GM19324 (cell line): ENCODE data around the gene WDR75.

Experiments used
- ATAC-seq: cut with Tn5 transposase; IDR thresholded peaks from one replicate; pipeline ENCODE4 v1.9.1; 2021; ENCODE audit warnings: mild to moderate bottlenecking, moderate library complexity; ENCODE audit not compliant: unreplicated experiment, low FRiP score

The WDR75 gene

GRCh38 chr2:189488008-189488310, 46.7 kb downstream of the WDR75 start:
- no peak for ATAC-seq

GRCh38 chr2:189492451-189492850, 51.2 kb downstream of the WDR75 start:
- ATAC-seq, result no peak

DNA sequence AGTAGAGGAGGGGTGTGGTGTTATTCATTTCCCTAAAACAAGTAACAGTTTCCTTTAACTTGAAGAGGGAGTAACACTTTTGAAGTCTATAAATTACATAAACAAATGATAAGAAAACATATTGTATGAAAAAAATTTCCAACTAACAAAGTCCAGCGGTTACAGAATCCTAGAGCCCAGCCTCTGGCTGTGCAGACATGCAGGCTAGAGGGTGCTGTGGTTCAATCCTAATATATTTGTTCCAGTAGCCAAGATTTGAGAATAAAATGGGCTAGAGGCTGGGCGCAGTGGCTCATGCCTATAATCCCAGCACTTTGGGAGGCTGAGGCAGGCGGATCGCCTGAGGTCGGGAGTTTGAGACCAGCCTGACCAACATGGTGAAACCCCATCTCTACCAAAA, 56.9 kb downstream of the WDR75 start:
- ATAC-seq, result no peak

DNA sequence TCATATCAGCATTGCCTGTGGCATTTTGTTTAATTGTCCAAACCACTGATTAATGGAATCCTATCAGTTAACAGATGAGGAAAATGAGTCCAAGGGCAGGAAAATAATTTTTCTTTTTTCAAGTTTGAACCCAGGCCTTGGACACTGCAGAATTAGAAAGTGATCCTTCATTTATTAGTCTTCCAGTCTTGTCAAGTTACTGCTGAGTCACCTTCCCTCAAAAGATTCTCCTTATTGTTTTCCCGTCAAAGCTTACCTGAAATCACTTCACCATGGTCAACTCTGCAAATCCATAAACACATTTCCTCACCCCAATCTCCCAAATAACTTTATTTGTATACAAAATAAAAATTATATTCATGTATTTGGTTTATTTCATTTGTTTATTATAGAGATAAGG, 57.9 kb downstream of the WDR75 start:
- ATAC-seq, result no peak

- no peak for ATAC-seq
Measured at GRCh38 chr2:189500456-189501160, 59.3 kb downstream of the WDR75 start.

DNA sequence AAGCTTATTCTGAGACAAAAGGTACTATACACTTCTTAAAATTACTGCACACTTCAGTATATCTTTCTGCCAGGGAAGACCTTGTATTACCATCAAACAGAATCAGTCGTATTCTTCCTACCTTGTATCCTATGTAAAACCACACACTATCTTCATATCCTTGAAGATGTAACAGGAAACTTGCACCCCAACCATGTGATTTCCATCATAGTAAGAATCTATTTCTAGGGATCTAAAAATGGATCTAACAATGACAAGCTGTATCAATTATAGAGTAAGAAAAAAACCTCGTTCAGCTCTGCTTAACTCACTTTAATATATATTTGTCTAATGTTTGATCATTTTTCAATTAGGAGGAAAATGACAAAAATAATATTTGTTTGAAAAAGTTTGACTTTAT, 60.2 kb downstream of the WDR75 start:
- no peak for ATAC-seq

- no peak for ATAC-seq
Measured at GRCh38 chr2:189502714-189503113, 61.4 kb downstream of the WDR75 start.

DNA sequence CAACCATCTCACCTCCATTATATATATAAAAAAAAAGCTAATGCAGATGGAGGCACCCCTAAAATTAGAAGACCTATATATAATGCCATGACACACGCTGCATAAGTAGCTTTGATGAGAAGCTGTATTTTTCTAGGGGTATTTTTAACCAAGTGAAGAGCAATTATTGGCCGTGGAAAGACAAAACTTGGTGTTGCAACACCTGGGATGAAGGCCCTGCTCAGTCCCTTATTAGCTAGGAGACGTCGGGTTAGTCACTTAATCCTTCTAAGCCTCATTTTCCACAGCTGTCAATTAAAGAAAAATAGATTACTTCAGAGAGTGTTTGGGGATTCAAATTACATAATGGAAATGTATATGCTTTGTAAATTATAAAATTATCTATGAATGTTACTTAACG, 63.0 kb downstream of the WDR75 start:
- ATAC-seq, result no peak

- no peak for ATAC-seq
Measured at GRCh38 chr2:189505492-189505891, 64.2 kb downstream of the WDR75 start.

DNA sequence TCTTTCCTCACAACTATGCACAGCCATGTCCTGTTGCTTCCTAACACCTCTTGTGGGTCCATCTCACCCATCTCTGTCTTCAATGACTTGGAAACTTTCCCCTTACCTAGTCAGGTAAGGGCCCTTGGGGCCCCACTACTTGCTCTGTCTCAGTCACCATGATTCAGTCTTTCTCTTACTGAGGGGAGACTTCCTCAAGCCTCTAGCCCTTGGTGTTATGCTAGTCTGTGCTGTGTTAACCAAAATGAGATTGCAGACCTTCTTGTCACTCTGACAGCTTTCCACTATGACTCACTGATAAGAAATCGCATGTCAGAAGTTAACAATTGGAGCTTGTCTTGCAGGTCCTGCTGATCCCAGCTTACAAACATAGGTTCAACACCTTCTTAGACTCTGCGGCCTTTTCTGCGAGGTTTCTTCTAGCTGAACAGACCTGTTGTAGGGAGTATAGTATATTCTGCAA, 65.3 kb downstream of the WDR75 start:
- ATAC-seq, result no peak

GRCh38 chr2:189511210-189511959, 70.1 kb downstream of the WDR75 start:
- no peak for ATAC-seq

DNA sequence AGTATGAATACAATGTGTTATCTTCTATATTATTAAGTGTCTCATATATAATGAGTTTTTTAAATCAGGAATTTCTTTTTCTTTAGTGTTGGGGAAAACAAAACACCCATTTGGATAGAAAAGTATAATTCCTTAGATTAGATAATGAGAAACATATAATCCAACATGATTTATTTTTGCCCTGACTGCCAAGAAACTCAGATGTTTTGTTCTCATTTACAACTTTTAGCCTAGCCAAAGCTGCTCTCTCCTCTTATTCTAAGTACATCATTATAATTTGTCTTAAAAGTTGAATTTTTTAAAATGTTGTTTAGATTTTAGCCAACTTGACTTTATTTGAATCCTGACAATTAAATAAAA, 70.7 kb downstream of the WDR75 start:
- ATAC-seq, result no peak

GRCh38 chr2:189512879-189513278, 71.6 kb downstream of the WDR75 start:
- no peak for ATAC-seq

- ATAC-seq, result no peak
Measured at GRCh38 chr2:189514104-189514503, 72.8 kb downstream of the WDR75 start.

- ATAC-seq, result no peak
Measured at GRCh38 chr2:189515264-189515663, 74.0 kb downstream of the WDR75 start.

DNA sequence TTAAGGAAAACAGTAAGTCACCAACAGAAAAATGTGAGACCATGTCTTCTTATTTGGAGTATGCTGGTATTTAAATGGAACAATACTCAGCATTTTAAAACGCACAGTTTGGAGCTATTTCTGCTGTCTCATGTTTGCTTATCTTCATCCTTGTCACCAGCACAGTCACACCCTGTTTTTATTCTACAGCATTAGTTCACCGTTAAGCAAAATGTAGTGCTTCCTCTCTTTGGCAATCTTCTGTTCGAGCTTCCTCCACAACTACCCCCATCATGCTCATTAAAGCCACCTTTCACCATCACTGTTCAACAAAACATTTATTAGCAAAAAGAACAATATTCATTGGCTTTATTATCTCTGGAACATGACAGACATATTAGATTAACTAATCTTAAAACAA, 75.3 kb downstream of the WDR75 start:
- ATAC-seq, result no peak

GRCh38 chr2:189517847-189518535, 76.7 kb downstream of the WDR75 start:
- no peak for ATAC-seq

DNA sequence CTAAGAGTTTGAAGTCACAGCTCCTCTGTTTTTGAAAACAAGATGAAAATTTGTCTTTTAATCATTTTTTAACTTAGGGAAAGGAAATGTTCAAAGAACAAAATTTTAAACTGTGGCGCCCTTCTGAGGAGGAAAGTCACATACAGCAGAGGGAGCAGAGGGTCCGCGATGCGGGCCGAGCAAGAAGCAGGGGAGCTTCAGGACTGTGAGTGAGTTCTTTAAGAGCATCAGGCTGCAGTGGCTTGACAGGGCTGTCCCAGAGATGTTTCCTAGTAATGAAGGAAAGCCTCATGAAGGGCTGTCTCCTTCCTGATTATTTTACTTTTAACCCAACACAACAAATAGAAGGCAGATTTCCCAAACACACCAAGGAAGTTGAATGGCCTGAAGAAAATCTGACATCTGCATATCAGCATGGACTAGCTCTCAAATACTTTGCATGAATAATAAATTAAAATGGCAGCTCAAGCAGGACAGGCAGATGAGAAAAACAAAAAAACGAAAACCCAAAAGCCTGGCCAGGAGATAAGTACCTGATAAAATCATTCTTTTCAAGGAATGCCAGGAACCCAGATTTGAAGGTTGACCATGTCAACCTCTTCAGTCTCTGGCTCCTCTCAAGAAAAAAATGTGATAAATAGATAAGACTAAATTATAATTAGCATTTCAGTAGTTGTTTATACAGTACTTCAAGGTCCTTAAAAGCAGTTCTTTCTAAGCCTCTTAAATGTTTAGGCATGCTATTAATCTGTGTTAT, 78.5 kb downstream of the WDR75 start:
- no peak for ATAC-seq

DNA sequence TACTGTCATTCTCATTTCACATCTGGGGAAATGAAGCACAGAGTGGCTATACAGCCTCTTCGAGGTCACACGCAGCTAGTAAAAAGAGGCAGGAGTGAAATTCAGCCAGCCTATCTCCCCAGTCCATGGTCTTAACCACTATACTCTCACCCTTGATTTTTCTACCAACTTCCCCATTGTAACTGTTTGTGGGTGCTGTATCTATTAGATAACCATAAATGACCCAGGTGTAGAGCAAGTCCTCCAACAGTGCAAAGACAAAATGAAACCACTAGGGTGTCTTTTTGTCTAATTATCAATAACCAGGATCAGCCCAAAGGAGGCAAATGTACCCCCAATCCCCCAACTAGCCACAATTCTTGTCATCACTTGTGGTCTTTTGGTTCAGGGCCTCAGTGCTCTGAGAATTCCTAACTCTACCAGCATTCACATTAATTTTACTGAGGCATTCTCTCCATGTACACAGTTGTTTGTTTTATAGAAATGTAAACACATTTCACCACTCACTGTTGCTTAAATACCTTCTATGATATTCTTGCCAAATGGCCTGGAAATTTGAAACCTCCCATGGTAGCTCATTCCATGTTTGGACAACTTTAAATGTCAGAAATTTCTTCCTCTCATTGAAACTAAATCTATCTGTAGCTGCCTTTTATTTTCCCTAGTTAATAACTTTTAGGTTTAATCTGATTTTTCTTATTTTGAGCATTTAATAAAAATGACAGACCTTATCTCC, 80.6 kb downstream of the WDR75 start:
- no peak for ATAC-seq

GRCh38 chr2:189522435-189523151, 81.3 kb downstream of the WDR75 start:
- no peak for ATAC-seq
